GM08714 (cell line): ENCODE results near the gene BMS1.
"Not testable (repeated sequence)": the region's sequence is repeated elsewhere in the genome, so short reads cannot be mapped to it uniquely, and the experiment has no call there.

ENCODE experiments used
- H3K4me3 ChIP-seq: fragments of 200-500 bp; sonication (Bioruptor generic); 2 replicates; pipeline ENCODE4 v1.5.1; 2014; ENCODE audit warnings: mild to moderate bottlenecking, low read length, inconsistent platforms
- ZNF274 ChIP-seq: IDR thresholded peaks from 2 replicates; pipeline ENCODE4 v1.6.1; 2012; ENCODE audit warnings: mild to moderate bottlenecking, low read depth, low read length

Gene BMS1

GRCh38 chr10:42866115-42866995, 83.8 kb downstream of the BMS1 start:
- no peak overlapping the region for H3K4me3 ChIP-seq
- no peak for TF ChIP-seq ZNF274

GRCh38 chr10:42867571-42867970, 85.0 kb downstream of the BMS1 start:
- H3K4me3 ChIP-seq = no peak overlapping the region
- no peak for TF ChIP-seq ZNF274

- no peak for TF ChIP-seq ZNF274
- no peak overlapping the region for H3K4me3 ChIP-seq
These were observed 85.9 kb downstream of the BMS1 start for GRCh38 chr10:42868530-42868929.

GRCh38 chr10:42869977-42870350, 87.4 kb downstream of the BMS1 start:
- TF ChIP-seq ZNF274 = no peak

GRCh38 chr10:42871138-42871641, 88.6 kb downstream of the BMS1 start:
- H3K4me3 ChIP-seq = not testable (repeated sequence)

More at GRCh38 chr10:42869977-42870350, 87.4 kb downstream of the BMS1 start:
- no peak overlapping the region for H3K4me3 ChIP-seq

- TF ChIP-seq ZNF274 = no peak
- no peak overlapping the region for H3K4me3 ChIP-seq
These were observed 89.2 kb downstream of the BMS1 start for GRCh38 chr10:42871823-42872222.

GRCh38 chr10:42872865-42873435, 90.4 kb downstream of the BMS1 start:
- H3K4me3 ChIP-seq = no peak overlapping the region
- no peak for TF ChIP-seq ZNF274

GRCh38 chr10:42874713-42875387, 92.3 kb downstream of the BMS1 start:
- H3K4me3 ChIP-seq = no peak overlapping the region
- TF ChIP-seq ZNF274 = no peak

- no peak for TF ChIP-seq ZNF274
- no peak overlapping the region for H3K4me3 ChIP-seq
These were observed 92.8 kb downstream of the BMS1 start for GRCh38 chr10:42875388-42875755.

- H3K4me3 ChIP-seq = no peak overlapping the region
- TF ChIP-seq ZNF274 = no peak
These were observed 93.3 kb downstream of the BMS1 start for GRCh38 chr10:42875798-42876341.

- TF ChIP-seq ZNF274 = no peak
- H3K4me3 ChIP-seq = no peak overlapping the region
These were observed 93.9 kb downstream of the BMS1 start for GRCh38 chr10:42876476-42876875.

- TF ChIP-seq ZNF274 = no peak
- H3K4me3 ChIP-seq = no peak overlapping the region
These were observed 94.3 kb downstream of the BMS1 start for GRCh38 chr10:42876945-42877344.

- H3K4me3 ChIP-seq = no peak overlapping the region
- no peak for TF ChIP-seq ZNF274
These were observed 95.0 kb downstream of the BMS1 start for GRCh38 chr10:42877496-42878030.

- no peak overlapping the region for H3K4me3 ChIP-seq
- TF ChIP-seq ZNF274 = no peak
These were observed 95.7 kb downstream of the BMS1 start for GRCh38 chr10:42878134-42878820.
